Measurements from ENCODE around the gene NPHS1. TPM values are rescaled to one million over a fixed set of nuclear protein-coding genes. Genes with fewer than 3 reads are reported as not detected.

The NPHS1 gene
- polyA plus RNA-seq, 1 donor from 2014 or later = 0.05 TPM

GRCh38 chr19:35885904-35886303 lies 33.6 kb upstream of the NPHS1 start:
- Histone ChIP-seq H3K79me2 (replicated peaks; ENCODE audit: insufficient read depth, low read length) (no peaks in the 10 kb centered on the region), H3K4me2 (ENCODE audit: low read length) (no peak overlapping the region), H3K4me3 (ENCODE audit: low read length) (no peak overlapping the region), H3K36me3 (ENCODE audit: insufficient read depth, low read length) (peaks cover 3% of the 10 kb centered on the region), H3K27ac (ENCODE audit: low read length) (no peak overlapping the region), H3K27me3 (ENCODE audit: insufficient read depth, low read depth, low read length) (no peaks in the 10 kb centered on the region), H3F3A (ENCODE audit: insufficient read depth, low read length, poor library complexity, severe bottlenecking) (peaks cover 3% of the 10 kb centered on the region), H3K9ac (ENCODE audit: low read length) (no peak overlapping the region), H3K9me2 (ENCODE audit: insufficient read depth, low read length) (no peaks in the 10 kb centered on the region), H4K20me1 (ENCODE audit: insufficient read depth) (no peaks in the 10 kb centered on the region), H2AFZ (ENCODE audit: low read depth, low read length) (no peak overlapping the region), H3K9me3 (ENCODE audit: low read length) (no peaks in the 10 kb centered on the region)
- no peak for TF ChIP-seq POLR2AphosphoS5 (IDR thresholded peaks at IDR 0.05)
- no peak for TF ChIP-seq SMC3 (conservative IDR thresholded peaks at IDR 0.05; ENCODE audit: poor library complexity)
- no peak for TF ChIP-seq CTCF (IDR thresholded peaks at IDR 0.05; ENCODE audit: poor library complexity, severe bottlenecking)
- no peak for TF ChIP-seq TAF1 (IDR thresholded peaks at IDR 0.05; ENCODE audit: low read depth)
- TF ChIP-seq EZH2 (IDR thresholded peaks at IDR 0.05; ENCODE audit: borderline replicate concordance, insufficient read depth, low read length, poor library complexity, severe bottlenecking) = no peak
- TF ChIP-seq EP300 (conservative IDR thresholded peaks at IDR 0.05; ENCODE audit: poor library complexity, severe bottlenecking) = no peak
- TF ChIP-seq RAD21 (conservative IDR thresholded peaks at IDR 0.05) = no peak
- TF ChIP-seq MXI1 (conservative IDR thresholded peaks at IDR 0.05; ENCODE audit: poor library complexity, severe bottlenecking) = no peak
- TF ChIP-seq REST (IDR thresholded peaks at IDR 0.05; ENCODE audit: borderline replicate concordance) = no peak

- Histone ChIP-seq H3K27ac (ENCODE audit: low read length) (no peak overlapping the region), H3K4me2 (ENCODE audit: low read length) (no peak overlapping the region)
Observed at GRCh38 chr19:35885225-35885738, 33.0 kb upstream of the NPHS1 start.

More at GRCh38 chr19:35885225-35885738, 33.0 kb upstream of the NPHS1 start:
- TF ChIP-seq CTCF (IDR thresholded peaks at IDR 0.05; ENCODE audit: poor library complexity, severe bottlenecking) (no peak), MXI1 (conservative IDR thresholded peaks at IDR 0.05; ENCODE audit: poor library complexity, severe bottlenecking) (no peak)
- Histone ChIP-seq H3K9me3 (ENCODE audit: low read length) (no peaks in the 10 kb centered on the region), H4K20me1 (ENCODE audit: insufficient read depth) (no peaks in the 10 kb centered on the region), H3K79me2 (replicated peaks; ENCODE audit: insufficient read depth, low read length) (no peaks in the 10 kb centered on the region), H3K4me3 (ENCODE audit: low read length) (no peak overlapping the region), H3K9me2 (ENCODE audit: insufficient read depth, low read length) (no peaks in the 10 kb centered on the region), H3K36me3 (ENCODE audit: insufficient read depth, low read length) (peaks cover 3% of the 10 kb centered on the region), H3K9ac (ENCODE audit: low read length) (no peak overlapping the region), H2AFZ (ENCODE audit: low read depth, low read length) (no peak overlapping the region), H3F3A (ENCODE audit: insufficient read depth, low read length, poor library complexity, severe bottlenecking) (peaks cover 3% of the 10 kb centered on the region), H3K27me3 (ENCODE audit: insufficient read depth, low read depth, low read length) (no peaks in the 10 kb centered on the region)

Data from neural cell (in vitro differentiated cells).